ENCODE results near the gene ATXN1.

Gene ATXN1

GRCh38 chr6:16608444-16608843 lies 152.8 kb downstream of the ATXN1 start:
- no peaks in the 10 kb centered on the region for H3K79me2 ChIP-seq (ENCODE audit: control insufficient read depth, low read length)
- H3K4me3 ChIP-seq (ENCODE audit: low read length), result no peak overlapping the region
- no peaks in the 10 kb centered on the region for H3K27me3 ChIP-seq (ENCODE audit: control insufficient read depth, low read length)
- no peaks in the 10 kb centered on the region for H4K20me1 ChIP-seq (ENCODE audit: control insufficient read depth, insufficient read depth, low read depth, low read length)
- TF ChIP-seq CTCF (IDR thresholded peaks at IDR 0.05; ENCODE audit: low read depth, low read length, poor library complexity, severe bottlenecking), result no peak
- no peak for TF ChIP-seq EZH2phosphoT487 (IDR thresholded peaks at IDR 0.05; ENCODE audit: borderline replicate concordance, low read length)
- no peaks in the 10 kb centered on the region for H3F3A ChIP-seq (ENCODE audit: control insufficient read depth, insufficient read depth)
- no peaks in the 10 kb centered on the region for H3K9me2 ChIP-seq (replicated peaks; ENCODE audit: control insufficient read depth, low read length)
- H3K27ac ChIP-seq (ENCODE audit: low read depth, low read length), result no peak overlapping the region
- H3K4me1 ChIP-seq (ENCODE audit: control insufficient read depth, low read length), result no peaks in the 10 kb centered on the region
- H3K9me3 ChIP-seq (ENCODE audit: control insufficient read depth, insufficient read depth, low read length), result no peaks in the 10 kb centered on the region
- no peak overlapping the region for H3K4me2 ChIP-seq (ENCODE audit: low read length)
- H3K36me3 ChIP-seq (ENCODE audit: control insufficient read depth, low read length), result no peaks in the 10 kb centered on the region

- H3K9me3 ChIP-seq (ENCODE audit: control insufficient read depth, insufficient read depth, low read length), result no peaks in the 10 kb centered on the region
- H3K27me3 ChIP-seq (ENCODE audit: control insufficient read depth, low read length), result no peaks in the 10 kb centered on the region
- no peaks in the 10 kb centered on the region for H3K36me3 ChIP-seq (ENCODE audit: control insufficient read depth, low read length)
- H3F3A ChIP-seq (ENCODE audit: control insufficient read depth, insufficient read depth), result no peaks in the 10 kb centered on the region
- no peaks in the 10 kb centered on the region for H3K9me2 ChIP-seq (replicated peaks; ENCODE audit: control insufficient read depth, low read length)
- no peaks in the 10 kb centered on the region for H4K20me1 ChIP-seq (ENCODE audit: control insufficient read depth, insufficient read depth, low read depth, low read length)
- no peak overlapping the region for H3K27ac ChIP-seq (ENCODE audit: low read depth, low read length)
- no peak overlapping the region for H3K4me2 ChIP-seq (ENCODE audit: low read length)
- TF ChIP-seq EZH2phosphoT487 (IDR thresholded peaks at IDR 0.05; ENCODE audit: borderline replicate concordance, low read length) (no peak), CTCF (IDR thresholded peaks at IDR 0.05; ENCODE audit: low read depth, low read length, poor library complexity, severe bottlenecking) (no peak)
- H3K79me2 ChIP-seq (ENCODE audit: control insufficient read depth, low read length), result no peaks in the 10 kb centered on the region
- H3K4me3 ChIP-seq (ENCODE audit: low read length), result no peak overlapping the region
- H3K4me1 ChIP-seq (ENCODE audit: control insufficient read depth, low read length), result peaks cover 22% of the 10 kb centered on the region
Measured at GRCh38 chr6:16602035-16602434, 159.2 kb downstream of the ATXN1 start.

DNA sequence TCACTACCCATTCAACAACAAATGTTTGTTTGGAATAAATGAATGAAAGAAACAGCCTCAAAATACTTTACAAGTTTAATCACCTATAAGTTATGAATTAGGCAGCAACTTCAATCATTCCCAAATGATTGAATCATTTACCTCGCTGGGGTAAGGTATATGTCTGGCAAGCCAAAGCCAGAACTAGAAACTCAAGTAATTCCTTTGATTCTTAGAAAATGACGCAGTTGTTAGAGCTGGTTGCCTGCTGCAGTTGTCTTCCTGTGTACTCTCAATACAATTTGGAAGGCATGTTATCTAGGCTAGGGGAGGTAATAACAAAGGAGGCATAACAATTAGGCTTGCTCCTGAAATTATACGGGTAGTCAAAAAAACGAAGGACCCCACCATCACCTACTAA lies 160.6 kb downstream of the ATXN1 start:
- Histone ChIP-seq H3K9me3 (ENCODE audit: control insufficient read depth, insufficient read depth, low read length) (no peaks in the 10 kb centered on the region), H3K27me3 (ENCODE audit: control insufficient read depth, low read length) (no peaks in the 10 kb centered on the region), H3K36me3 (ENCODE audit: control insufficient read depth, low read length) (no peaks in the 10 kb centered on the region), H3F3A (ENCODE audit: control insufficient read depth, insufficient read depth) (no peaks in the 10 kb centered on the region), H4K20me1 (ENCODE audit: control insufficient read depth, insufficient read depth, low read depth, low read length) (no peaks in the 10 kb centered on the region), H3K4me1 (ENCODE audit: control insufficient read depth, low read length) (peaks cover 34% of the 10 kb centered on the region), H3K79me2 (ENCODE audit: control insufficient read depth, low read length) (no peaks in the 10 kb centered on the region), H3K4me2 (ENCODE audit: low read length) (no peak overlapping the region; the same call in 1 of the 2 replicates), H3K4me3 (ENCODE audit: low read length) (no peak overlapping the region), H3K9me2 (replicated peaks; ENCODE audit: control insufficient read depth, low read length) (no peaks in the 10 kb centered on the region), H3K27ac (ENCODE audit: low read depth, low read length) (no peak overlapping the region)
- TF ChIP-seq EZH2phosphoT487 (IDR thresholded peaks at IDR 0.05; ENCODE audit: borderline replicate concordance, low read length) (no peak), CTCF (IDR thresholded peaks at IDR 0.05; ENCODE audit: low read depth, low read length, poor library complexity, severe bottlenecking) (no peak)

- TF ChIP-seq EZH2phosphoT487 (IDR thresholded peaks at IDR 0.05; ENCODE audit: borderline replicate concordance, low read length) (no peak), CTCF (IDR thresholded peaks at IDR 0.05; ENCODE audit: low read depth, low read length, poor library complexity, severe bottlenecking) (no peak)
- no peaks in the 10 kb centered on the region for H3K9me3 ChIP-seq (ENCODE audit: control insufficient read depth, insufficient read depth, low read length)
- H3K79me2 ChIP-seq (ENCODE audit: control insufficient read depth, low read length), result no peaks in the 10 kb centered on the region
- no peaks in the 10 kb centered on the region for H3K27me3 ChIP-seq (ENCODE audit: control insufficient read depth, low read length)
- H3K27ac ChIP-seq (ENCODE audit: low read depth, low read length), result no peak overlapping the region
- H3F3A ChIP-seq (ENCODE audit: control insufficient read depth, insufficient read depth), result no peaks in the 10 kb centered on the region
- no peaks in the 10 kb centered on the region for H4K20me1 ChIP-seq (ENCODE audit: control insufficient read depth, insufficient read depth, low read depth, low read length)
- H3K4me1 ChIP-seq (ENCODE audit: control insufficient read depth, low read length), result peaks cover 41% of the 10 kb centered on the region
- H3K9me2 ChIP-seq (replicated peaks; ENCODE audit: control insufficient read depth, low read length), result no peaks in the 10 kb centered on the region
- no peaks in the 10 kb centered on the region for H3K36me3 ChIP-seq (ENCODE audit: control insufficient read depth, low read length)
- peak overlapping the region; percentile 33 for H3K4me2 ChIP-seq (ENCODE audit: low read length)
- no peak overlapping the region for H3K4me3 ChIP-seq (ENCODE audit: low read length)
Measured at GRCh38 chr6:16600026-16600425, 161.2 kb downstream of the ATXN1 start.
